K562 (cell line): ENCODE measurements around the gene CAGE1. TPM values are rescaled to one million over a fixed set of nuclear protein-coding genes. Genes with fewer than 3 reads are reported as not detected.

Experiments used
- ATAC-seq: fragments of 200-7000 bp; cut with Tn5 transposase; 3 replicates; pipeline ENCODE4 v1.9.1; 2020; ENCODE audit warnings: moderate library complexity
- BruUV-seq: library from RNA; stranded (reverse); fragments of 400-500 nt; replicated peaks from 2 replicates; lab custom pipeline; 2021; lab: Mats Ljungman, UMichigan
- CTCF ChIA-PET: fragments of 300-600 bp; formaldehyde crosslinking; extraction: SDS; loops from one replicate; lab custom pipeline; 2021; ENCODE audit warnings: low intra/inter-chr PET ratio; lab: Yijun Ruan, JAX
- POLR2A ChIA-PET: fragments of 300-600, 350-650 bp; sonication (Branson Sonifier 250); formaldehyde crosslinking; extraction: SDS; loops from one replicate; lab custom pipeline; 2021; ENCODE audit warnings: antibody characterized with exemption, inconsistent platforms; lab: Yijun Ruan, JAX
- DNase-seq, 4 experiments: peaks; one replicate each; pipeline versions ENCODE4 v3.0.0 to v3.0.0-alpha.2; 2011 to 2018; ENCODE audit warnings: low spot score in 3 of 4, mixed read lengths in 3 of 4; ENCODE audit errors: extremely low read depth in 1 of 4
- FAIRE-seq: peaks from 2 replicates; lab custom pipeline; 2011; peaks lifted over from hg19 to GRCh38; lab: Jason Lieb, UNC
- H2AFZ ChIP-seq: 2 replicates; pipeline ENCODE4 v1.6.0; 2011; ENCODE audit warnings: low read depth, low read length, control low read depth, inconsistent platforms
- H3K27ac ChIP-seq: fragments of 200-600 bp; 3 replicates; pipeline ENCODE4 v1.8.0; 2011; ENCODE audit warnings: low read depth, mild to moderate bottlenecking, control low read depth, inconsistent platforms, low read length, moderate library complexity, mixed read lengths; ENCODE audit errors: extremely low read depth
- H3K27me3 ChIP-seq, 2 experiments: fragments of 300-600 bp in 1 of 2; 2 replicates in 1 of 2; 3 replicates in 1 of 2; pipeline versions ENCODE4 v1.6.0 to v1.8.0; 2011; ENCODE audit warnings: inconsistent platforms in 2 of 2, low read length in 2 of 2, mild to moderate bottlenecking in 1 of 2, mixed read lengths in 1 of 2, moderate library complexity in 1 of 2; ENCODE audit not compliant: control insufficient read depth in 2 of 2, insufficient read depth in 2 of 2
- H3K36me3 ChIP-seq: fragments of 300-600 bp; 3 replicates; pipeline ENCODE4 v1.8.0; 2011; ENCODE audit warnings: mild to moderate bottlenecking, low read length, inconsistent platforms; ENCODE audit not compliant: control insufficient read depth, insufficient read depth
- H3K4me1 ChIP-seq, 2 experiments: fragments of 200-600 bp in 1 of 2; replicated peaks in 1 of 2; 2 replicates in 1 of 2; 3 replicates in 1 of 2; pipeline versions ENCODE4 v1.5.1 to v1.8.0; 2011; ENCODE audit warnings: inconsistent platforms in 2 of 2, low read length in 2 of 2, mild to moderate bottlenecking in 1 of 2, mixed read lengths in 1 of 2, moderate library complexity in 1 of 2; ENCODE audit not compliant: control insufficient read depth in 2 of 2, insufficient read depth in 2 of 2
- H3K4me2 ChIP-seq: 2 replicates; pipeline ENCODE4 v1.6.1; 2011; ENCODE audit warnings: low read length, control low read depth, inconsistent platforms, mixed read lengths; ENCODE audit not compliant: insufficient read depth
- H3K4me3 ChIP-seq: fragments of 200-600 bp; sonication (generic), shearing (Covaris generic); 2 replicates; pipeline ENCODE4 v1.5.1; 2016; ENCODE audit warnings: control low read depth, inconsistent platforms
- H3K79me2 ChIP-seq: fragments of 200-600 bp; 3 replicates; pipeline ENCODE4 v1.8.0; 2011; ENCODE audit warnings: low read length, inconsistent platforms; ENCODE audit not compliant: control insufficient read depth, insufficient read depth
- H3K9ac ChIP-seq, 2 experiments: 2 replicates each; pipeline versions ENCODE4 v1.6.0 to v1.6.1; 2011; ENCODE audit warnings: low read depth in 2 of 2, low read length in 2 of 2, control low read depth in 1 of 2, inconsistent platforms in 1 of 2, mild to moderate bottlenecking in 1 of 2, mixed read lengths in 1 of 2; ENCODE audit not compliant: insufficient read depth in 1 of 2
- H3K9me1 ChIP-seq: one replicate; pipeline ENCODE4 v1.6.0; 2011; ENCODE audit warnings: inconsistent platforms, mild to moderate bottlenecking, low read length, moderate library complexity; ENCODE audit not compliant: control insufficient read depth, insufficient read depth
- H3K9me3 ChIP-seq: replicated peaks from 2 replicates; pipeline ENCODE4 v1.5.1; 2011; ENCODE audit warnings: low read depth, low read length, inconsistent platforms; ENCODE audit not compliant: control insufficient read depth, insufficient read depth
- H4K20me1 ChIP-seq: replicated peaks from 2 replicates; pipeline ENCODE4 v1.6.1; 2011; ENCODE audit warnings: low read length, inconsistent platforms, mixed read lengths; ENCODE audit not compliant: control insufficient read depth, insufficient read depth
- BRF1 ChIP-seq: IDR thresholded peaks from 3 replicates; pipeline ENCODE4 v1.6.1; 2011; ENCODE audit warnings: borderline replicate concordance, mild to moderate bottlenecking; ENCODE audit not compliant: insufficient read length; ENCODE audit errors: extremely low read depth
- CHD4 ChIP-seq: fragments of 200-600 bp; sonication (generic); IDR thresholded peaks from 3 replicates; pipeline ENCODE4 v1.6.1; 2012; ENCODE audit warnings: low read depth, mild to moderate bottlenecking, mixed read lengths, low read length, inconsistent platforms; ENCODE audit not compliant: insufficient read depth, insufficient replicate concordance, poor library complexity, severe bottlenecking
- FIP1L1 ChIP-seq: fragments of 200-400 bp; formaldehyde crosslinking; IDR thresholded peaks from 2 replicates; pipeline ENCODE4 v1.6.1; 2018; ENCODE audit warnings: mild to moderate bottlenecking, low read depth, low read length; ENCODE audit not compliant: poor library complexity, severe bottlenecking
- KAT7 ChIP-seq: sonication (generic); formaldehyde crosslinking; IDR thresholded peaks from 2 replicates; pipeline ENCODE4 v1.8.0; 2022; ENCODE audit warnings: missing genetic modification reagents, mild to moderate bottlenecking, borderline replicate concordance
- RAD21 ChIP-seq, 2 experiments: fragments of 250-450 bp in 1 of 2; fragments of 450-650 bp in 1 of 2; sonication (Bioruptor Pico) in 1 of 2; formaldehyde crosslinking in 1 of 2; IDR thresholded peaks in 1 of 2; conservative IDR thresholded peaks in 1 of 2; 2 replicates each; pipeline versions ENCODE4 v1.4.0 to v1.8.0; 2020 to 2022; ENCODE audit warnings: mild to moderate bottlenecking in 2 of 2, moderate library complexity in 1 of 2
- WGBS: fragments of 100-300 bp; shearing (Covaris generic); methylation state at CpG from one replicate; pipeline ENCODE4 v1.1.6; 2016; ENCODE audit warnings: low coverage, mixed read lengths; ENCODE audit not compliant: insufficient coverage; ENCODE audit errors: missing lambda C conversion rate; 5-methylcytosine and 5-hydroxymethylcytosine counted together
- in situ Hi-C: fragments of 300-500 bp; cut with MboI; formaldehyde crosslinking; loops from 4 replicates; pipeline ENCODE4 v1.15.0; 2018; ENCODE audit warnings: inconsistent platforms, mixed read lengths
- intact Hi-C: fragments of 100-400 bp; cut with micrococcal nuclease; formaldehyde crosslinking; loops from 2 replicates; pipeline ENCODE4 v1.14.2; 2022
- polyA plus RNA-seq, 8 experiments: library from polyadenylated mRNA; depleted of rRNA in 4 of 8; stranded (reverse) in 5 of 8; unstranded in 3 of 8; fragments of >200 nt; fragmentation: Nextera tagmentation in 2 of 8; fragmentation: Illumina TruSeq in 1 of 8; extraction: Ambion mirVana in 2 of 8; extraction: Trizol in 1 of 8; gene quantifications; 2 replicates each; pipeline versions ENCODE4 v1.2.1 to v1.2.3, GENCODE V29; 2011 to 2014; ENCODE audit warnings: inconsistent platforms in 1 of 8, missing spikeins in 1 of 8
- total RNA-seq, 7 experiments: library from RNA; depleted of rRNA in 6 of 7; stranded (reverse); fragments of >200 nt in 6 of 7; fragmentation: Illumina TruSeq in 2 of 7; extraction: Trizol in 2 of 7; gene quantifications; 2 replicates each; pipeline versions ENCODE4 v1.2.1 to v1.2.3, GENCODE V29; 2011 to 2021; ENCODE audit warnings: low replicate concordance in 1 of 7
- TF ChIP-seq, protein P1 (sequence below), 2 experiments: IDR thresholded peaks; 2 replicates each; pipeline ENCODE4 v1.6.1; 2012; ENCODE audit warnings: improper control_type of control experiment in 2 of 2, low read depth in 2 of 2, low read length in 2 of 2, borderline replicate concordance in 1 of 2

Gene CAGE1
- total and polyA plus RNA-seq, 9 of the 15 experiments (the other 6 are each of a cell fraction or from before 2014, with no cell fraction given) = 0.13 to 0.33 (median 0.18) TPM; not detected in 4

DNA sequence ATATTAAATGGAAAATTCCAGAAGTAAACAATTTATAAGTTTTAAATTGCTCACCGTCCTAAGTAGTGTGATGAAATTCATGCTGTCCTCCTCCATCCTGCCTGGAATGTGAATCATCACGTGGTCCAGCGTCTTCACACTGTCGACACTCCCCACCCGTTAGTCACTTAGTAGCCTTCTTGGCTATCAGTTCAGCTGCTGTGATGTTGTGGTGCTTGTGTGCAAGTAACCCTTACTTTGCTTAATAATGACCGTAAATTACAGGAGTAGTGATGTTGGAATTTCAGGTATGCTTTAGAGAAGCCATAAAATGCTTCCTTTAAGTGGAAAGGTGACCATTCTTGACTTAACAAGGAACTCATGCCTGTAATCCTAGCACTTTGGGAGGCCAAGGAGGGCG lies 25.3 kb upstream of the CAGE1 start:
- intact Hi-C loops (no loop called here), in situ Hi-C loops (no loop called here)
- Histone ChIP-seq H3K9ac (no peak overlapping the region), H3K4me1 (0 out of 5 replicates have a peak, but pooled peaks cover 0 to 7% of the 10 kb centered on the region in 2 experiments), H4K20me1 (no peaks in the 10 kb centered on the region)
- TF ChIP-seq CHD4 (no peak), RAD21 (CRISPR knock-in tag; conservative IDR thresholded peaks at IDR 0.05 in 1 of 2, IDR thresholded peaks at IDR 0.05 in 1 of 2) (no peak), KAT7 (CRISPR knock-in tag) (no peak), FIP1L1 (no peak), BRF1 (no peak)
- TF ChIP-seq, protein P1, sequence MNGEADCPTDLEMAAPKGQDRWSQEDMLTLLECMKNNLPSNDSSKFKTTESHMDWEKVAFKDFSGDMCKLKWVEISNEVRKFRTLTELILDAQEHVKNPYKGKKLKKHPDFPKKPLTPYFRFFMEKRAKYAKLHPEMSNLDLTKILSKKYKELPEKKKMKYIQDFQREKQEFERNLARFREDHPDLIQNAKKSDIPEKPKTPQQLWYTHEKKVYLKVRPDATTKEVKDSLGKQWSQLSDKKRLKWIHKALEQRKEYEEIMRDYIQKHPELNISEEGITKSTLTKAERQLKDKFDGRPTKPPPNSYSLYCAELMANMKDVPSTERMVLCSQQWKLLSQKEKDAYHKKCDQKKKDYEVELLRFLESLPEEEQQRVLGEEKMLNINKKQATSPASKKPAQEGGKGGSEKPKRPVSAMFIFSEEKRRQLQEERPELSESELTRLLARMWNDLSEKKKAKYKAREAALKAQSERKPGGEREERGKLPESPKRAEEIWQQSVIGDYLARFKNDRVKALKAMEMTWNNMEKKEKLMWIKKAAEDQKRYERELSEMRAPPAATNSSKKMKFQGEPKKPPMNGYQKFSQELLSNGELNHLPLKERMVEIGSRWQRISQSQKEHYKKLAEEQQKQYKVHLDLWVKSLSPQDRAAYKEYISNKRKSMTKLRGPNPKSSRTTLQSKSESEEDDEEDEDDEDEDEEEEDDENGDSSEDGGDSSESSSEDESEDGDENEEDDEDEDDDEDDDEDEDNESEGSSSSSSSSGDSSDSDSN (IDR thresholded peaks at IDR 0.05; ENCODE audit: borderline replicate concordance in 1 of 2, low read depth in 2 of 2, low read length in 2 of 2) = no peak
- TF ChIP-seq, all 486 proteins: peak for 0
- ChIA-PET POLR2A (no interaction called here), CTCF (no interaction called here)
- Histone ChIP-seq H2AFZ (no peak overlapping the region), H3K27me3 (no peaks in the 10 kb centered on the region), H3K36me3 (peaks cover 84% of the 10 kb centered on the region), H3K9me3 (no peaks in the 10 kb centered on the region), H3K79me2 (no peaks in the 10 kb centered on the region), H3K9me1 (no peaks in the 10 kb centered on the region), H3K4me3 (no peak overlapping the region), H3K27ac (no peak overlapping the region), H3K4me2 (no peak overlapping the region)
- no TSS peak for BruUV-seq
- ATAC-seq (no peak), DNase-seq (no peak), FAIRE-seq (no peak)
- WGBS = 95% methylated on average over 7 of the region's 7 CpGs
